ENCODE data around the gene CRTC3.
"Not testable (repeated sequence)": the region's sequence is repeated elsewhere in the genome, so short reads cannot be mapped to it uniquely, and the experiment has no call there.

The CRTC3 gene

GRCh38 chr15:90629217-90629616 lies 99.5 kb downstream of the CRTC3 start:
- DNase-seq (ENCODE audit: low read depth, low spot score), result no peak
- CTCF ChIA-PET, result interaction anchor here (1.6 kb wide), 1 partner anchor 303 kb away, joined by 5 read pairs; the partner anchor contains the start of gene HDDC3
- H3K4me3 ChIP-seq (ENCODE audit: low read depth, low read length), result no peak overlapping the region
- POLR2A ChIA-PET, result no interaction called here
- TF ChIP-seq, protein P1, sequence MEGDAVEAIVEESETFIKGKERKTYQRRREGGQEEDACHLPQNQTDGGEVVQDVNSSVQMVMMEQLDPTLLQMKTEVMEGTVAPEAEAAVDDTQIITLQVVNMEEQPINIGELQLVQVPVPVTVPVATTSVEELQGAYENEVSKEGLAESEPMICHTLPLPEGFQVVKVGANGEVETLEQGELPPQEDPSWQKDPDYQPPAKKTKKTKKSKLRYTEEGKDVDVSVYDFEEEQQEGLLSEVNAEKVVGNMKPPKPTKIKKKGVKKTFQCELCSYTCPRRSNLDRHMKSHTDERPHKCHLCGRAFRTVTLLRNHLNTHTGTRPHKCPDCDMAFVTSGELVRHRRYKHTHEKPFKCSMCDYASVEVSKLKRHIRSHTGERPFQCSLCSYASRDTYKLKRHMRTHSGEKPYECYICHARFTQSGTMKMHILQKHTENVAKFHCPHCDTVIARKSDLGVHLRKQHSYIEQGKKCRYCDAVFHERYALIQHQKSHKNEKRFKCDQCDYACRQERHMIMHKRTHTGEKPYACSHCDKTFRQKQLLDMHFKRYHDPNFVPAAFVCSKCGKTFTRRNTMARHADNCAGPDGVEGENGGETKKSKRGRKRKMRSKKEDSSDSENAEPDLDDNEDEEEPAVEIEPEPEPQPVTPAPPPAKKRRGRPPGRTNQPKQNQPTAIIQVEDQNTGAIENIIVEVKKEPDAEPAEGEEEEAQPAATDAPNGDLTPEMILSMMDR (IDR thresholded peaks at IDR 0.05; ENCODE audit: insufficient read depth, low read length, missing control alignments), result no peak

DNA sequence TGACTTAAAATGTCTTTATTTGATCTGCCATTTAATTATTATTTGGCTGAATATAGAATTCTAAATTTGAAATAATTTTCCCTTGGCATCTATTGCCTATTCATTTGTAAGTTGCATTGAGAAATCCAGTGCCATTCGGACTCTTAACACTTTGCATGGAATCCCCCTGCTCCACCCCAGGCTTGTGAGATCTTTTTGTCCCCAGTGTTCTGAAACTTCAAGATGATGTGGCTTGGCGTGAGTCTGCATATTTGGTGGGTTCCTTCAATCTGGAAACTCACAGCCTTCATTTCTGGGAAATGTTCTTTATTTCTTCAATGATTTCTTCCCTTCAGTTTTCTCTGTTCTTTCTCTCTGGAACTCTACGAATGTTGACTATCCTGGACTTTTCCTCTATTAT lies 103.6 kb downstream of the CRTC3 start:
- ChIA-PET POLR2A (no interaction called here), CTCF (no interaction called here)
- DNase-seq (ENCODE audit: low read depth, low spot score), result no peak
- H3K4me3 ChIP-seq (ENCODE audit: low read depth, low read length), result no peak overlapping the region
- TF ChIP-seq, protein P1 (IDR thresholded peaks at IDR 0.05; ENCODE audit: insufficient read depth, low read length, missing control alignments), result no peak

DNA sequence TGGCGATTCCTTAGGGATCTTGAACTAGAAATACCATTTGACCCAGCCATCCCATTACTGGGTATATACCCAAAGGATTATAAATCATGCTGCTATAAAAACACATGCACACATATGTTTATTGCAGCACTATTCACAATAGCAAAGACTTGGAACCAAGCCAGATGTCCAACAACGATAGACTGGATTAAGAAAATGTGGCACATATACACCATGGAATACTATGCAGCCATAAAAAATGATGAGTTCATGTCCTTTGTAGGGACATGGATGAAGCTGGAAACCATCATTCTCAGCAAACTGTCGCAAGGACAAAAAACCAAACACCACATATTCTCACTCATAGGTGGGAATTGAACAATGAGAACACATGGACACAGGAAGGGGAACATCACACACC lies 107.3 kb downstream of the CRTC3 start:
- H3K4me3 ChIP-seq (ENCODE audit: low read depth, low read length); DNase-seq (ENCODE audit: low read depth, low spot score); POLR2A ChIA-PET: not testable (repeated sequence)
- CTCF ChIA-PET, result interaction anchor here (1.7 kb wide), 1 partner anchor 13 kb away, joined by 9 read pairs; no protein-coding TSS in a partner anchor

DNA sequence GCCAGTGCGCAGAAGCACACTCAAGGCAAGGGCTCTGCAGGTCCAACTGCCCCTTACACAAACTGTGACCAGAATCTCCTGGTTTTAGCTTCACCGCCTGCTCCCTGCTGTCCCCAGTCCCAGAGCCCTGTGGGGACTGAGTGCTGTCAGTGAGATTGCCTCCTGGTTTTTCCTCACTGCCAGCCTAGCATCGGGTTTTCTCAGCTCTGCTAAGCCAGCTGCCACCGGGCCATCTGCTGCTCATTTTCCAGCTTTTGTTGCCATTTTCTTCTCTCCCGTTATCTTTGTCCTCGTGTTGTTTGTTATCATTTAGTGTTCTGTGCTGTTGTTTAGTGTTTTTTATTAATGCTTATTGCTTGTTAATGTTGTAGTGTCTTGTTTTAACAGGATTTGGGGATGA lies 108.0 kb downstream of the CRTC3 start:
- no peak overlapping the region for H3K4me3 ChIP-seq (ENCODE audit: low read depth, low read length)
- CTCF ChIA-PET, result interaction anchor here (0.7 to 1.8 kb wide), 5 partner anchors 9 to 249 kb away, joined by 3 to 9 read pairs (median 3); partner anchors contain the start of gene FES

DNA sequence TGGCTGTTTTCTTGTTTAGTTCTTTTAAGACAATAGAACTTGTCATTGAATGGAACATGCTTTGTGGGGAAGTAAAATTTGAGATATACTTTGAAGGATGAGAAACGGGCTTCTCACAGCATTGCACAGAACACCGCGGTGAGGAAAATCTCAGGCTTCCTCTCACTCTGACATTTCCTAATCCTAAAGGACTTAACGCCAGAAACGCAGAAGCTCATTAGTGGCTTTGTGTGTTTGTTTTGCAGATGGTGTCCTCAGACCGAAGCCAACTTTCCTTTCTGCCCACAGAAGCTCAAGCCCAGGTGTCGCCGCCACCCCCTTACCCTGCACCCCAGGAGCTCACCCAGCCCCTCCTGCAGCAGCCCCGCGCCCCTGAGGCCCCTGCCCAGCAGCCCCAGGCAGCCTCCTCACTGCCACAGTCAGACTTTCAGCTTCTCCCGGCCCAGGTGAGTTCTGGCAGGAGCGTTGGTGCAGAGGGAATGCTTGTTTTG lies 108.5 kb downstream of the CRTC3 start:
- POLR2A ChIA-PET, result no interaction called here
- DNase-seq (ENCODE audit: low read depth, low spot score), result no peak
- CTCF ChIA-PET, result interaction anchor here (0.7 to 1.8 kb wide), 5 partner anchors 8 to 248 kb away, joined by 3 to 9 read pairs (median 3); partner anchors contain the start of gene FES
- TF ChIP-seq, protein P1 (IDR thresholded peaks at IDR 0.05; ENCODE audit: insufficient read depth, low read length, missing control alignments), result no peak
- no peak overlapping the region for H3K4me3 ChIP-seq (ENCODE audit: low read depth, low read length)

More for the DNA sequence above, 108.0 kb downstream of the CRTC3 start:
- TF ChIP-seq, protein P1 (IDR thresholded peaks at IDR 0.05; ENCODE audit: insufficient read depth, low read length, missing control alignments), result no peak
- POLR2A ChIA-PET, result no interaction called here
- DNase-seq (ENCODE audit: low read depth, low spot score), result no peak

GRCh38 chr15:90638963-90639362 lies 109.2 kb downstream of the CRTC3 start:
- CTCF ChIA-PET, result interaction anchor here (1.2 to 1.8 kb wide), 2 partner anchors 246 to 247 kb away, joined by 3 to 5 read pairs; partner anchors contain the start of gene FES
- TF ChIP-seq, protein P1 (IDR thresholded peaks at IDR 0.05; ENCODE audit: insufficient read depth, low read length, missing control alignments), result no peak
- no peak overlapping the region for H3K4me3 ChIP-seq (ENCODE audit: low read depth, low read length)
- POLR2A ChIA-PET, result no interaction called here
- no peak for DNase-seq (ENCODE audit: low read depth, low spot score)

- POLR2A ChIA-PET, result no interaction called here
- no peak for DNase-seq (ENCODE audit: low read depth, low spot score)
- CTCF ChIA-PET, result interaction anchor here (1.6 to 1.7 kb wide), 2 partner anchors 9 to 245 kb away, joined by 4 to 6 read pairs; no protein-coding TSS in a partner anchor
- TF ChIP-seq, protein P1 (IDR thresholded peaks at IDR 0.05; ENCODE audit: insufficient read depth, low read length, missing control alignments), result no peak
- no peak overlapping the region for H3K4me3 ChIP-seq (ENCODE audit: low read depth, low read length)
These were observed 111.1 kb downstream of the CRTC3 start for GRCh38 chr15:90640862-90641261.
